Psoas muscle (tissue), 8 donors: Measurements from ENCODE around the gene BCAR3. TPM values are rescaled to one million over a fixed set of nuclear protein-coding genes. Genes with fewer than 3 reads are reported as not detected.

Source experiments
- ATAC-seq, 4 donors: fragments of 200-7000 bp; cut with Tn5 transposase; one replicate each; pipeline ENCODE4 v1.9.1; 2020; ENCODE audit warnings: moderate library complexity in 3 of 4, mild to moderate bottlenecking in 2 of 4
- DNase-seq, 2 donors: peaks; one replicate each; pipeline ENCODE4 v3.0.0-alpha.2; 2020
- H3K27ac ChIP-seq: fragments of 200-600 bp; one replicate; pipeline ENCODE4 v1.8.0; 2022
- H3K27me3 ChIP-seq, 3 donors: fragments of 200-600 bp in 1 of 3; one replicate each; pipeline versions ENCODE4 v1.6.1 to v1.8.0; 2013 to 2022; ENCODE audit warnings: low read length in 2 of 3, mild to moderate bottlenecking in 2 of 3, moderate library complexity in 1 of 3; ENCODE audit not compliant: insufficient read depth in 3 of 3
- H3K36me3 ChIP-seq, 2 donors: fragments of 200-600 bp in 1 of 2; one replicate each; pipeline versions ENCODE4 v1.6.1 to v1.8.0; 2013 to 2022; ENCODE audit warnings: low read depth in 1 of 2, mild to moderate bottlenecking in 1 of 2, moderate library complexity in 1 of 2; ENCODE audit not compliant: insufficient read depth in 1 of 2
- H3K4me1 ChIP-seq: fragments of 200-600 bp; one replicate; pipeline ENCODE4 v1.8.0; 2022
- H3K4me3 ChIP-seq: fragments of 200-600 bp; one replicate; pipeline ENCODE4 v1.8.0; 2022; ENCODE audit warnings: mild to moderate bottlenecking
- H3K9me3 ChIP-seq: fragments of 200-600 bp; one replicate; pipeline ENCODE4 v1.8.0; 2022
- WGBS, 3 donors: extraction: QIAGEN DNeasy Blood & Tissue Kit; methylation state at CpG; one replicate each; pipeline versions ENCODE4 v1.1.6 to v1.1.7; 2013; 5-methylcytosine and 5-hydroxymethylcytosine counted together
- intact Hi-C, 2 donors: fragments of 100-400 bp; cut with DNase I; formaldehyde crosslinking; loops; one replicate each; pipeline versions ENCODE4 v1.11.0 to v1.14.2; 2022
- polyA plus RNA-seq, 3 donors: library from polyadenylated mRNA; stranded (reverse); fragments of 200-250 nt; gene quantifications; one replicate each; pipeline ENCODE4 v1.2.3, GENCODE V29; 2013
- total RNA-seq, 4 donors: library from RNA; stranded (reverse); fragmentation: NEBNext Ultra II Directional in 2 of 4; extraction: Animal tissue kit (Norgen Biotek cat#: 25700) in 2 of 4; gene quantifications; one replicate each; pipeline versions ENCODE4 v1.2.1 to v1.2.4, GENCODE V29; 2021 to 2023
- TF ChIP-seq, protein P1 (sequence below): fragments of 200-600 bp; IDR thresholded peaks from one replicate; pipeline ENCODE4 v1.8.0; 2022; ENCODE audit warnings: antibody characterized with exemption
- donor health status: healthy with polysubstance abuse.
- donor health status: DM: no; HTN: no; CAD: no; lungs with moderate emphysema.
- donor health status: Bipolar disorder and iron deficiency.
- donor health status: healthy.
- donor health status: DM: yes; HTN: yes; CAD: no.
- donor health status: DM: no; HTN: no; CAD: no.
- donor health status: DM: no; HTN: no; CAD: no.
- donor health status: DM: yes; HTN: yes; CAD: no.

Gene BCAR3
- total and polyA plus RNA-seq, 7 donors, result 15.8 to 64.1 (median 18.4) TPM

DNA sequence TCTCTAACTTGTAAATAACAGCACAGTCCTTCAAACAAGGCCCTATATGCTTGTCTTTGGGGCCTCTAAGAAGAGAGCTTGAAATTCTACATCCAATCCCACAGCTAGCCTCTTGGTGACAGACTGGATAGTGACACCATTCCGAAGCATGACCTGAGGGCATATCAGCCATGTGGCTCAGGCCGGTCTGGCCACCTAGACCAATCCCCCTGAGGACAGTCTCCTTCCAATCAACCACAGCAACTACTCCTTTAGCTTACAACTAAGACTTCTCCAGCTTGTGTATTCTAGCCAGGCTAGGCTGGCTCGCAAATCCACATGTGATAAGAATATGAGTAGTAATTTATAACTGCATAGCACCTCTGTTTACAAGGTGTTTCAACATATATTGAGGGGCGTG is 14.0 kb downstream of the BCAR3 start:
- ATAC-seq (no peak), DNase-seq (no peak)
- H3K9me3 ChIP-seq, result no peaks in the 10 kb centered on the region
- intact Hi-C loops, result loop anchor here in 1 of 2 donors (5.0 kb wide), 1 partner anchor 35 kb away; no protein-coding TSS in a partner anchor
- no peak overlapping the region for H3K27ac ChIP-seq
- no peak overlapping the region for H3K4me3 ChIP-seq
- 77 to 88% (median 80%) methylated on average over 4 of the region's 4 CpGs for WGBS, 3 donors
- H3K27me3 ChIP-seq, result no peaks in the 10 kb centered on the region
- H3K4me1 ChIP-seq, result peaks cover 39% of the 10 kb centered on the region
- H3K36me3 ChIP-seq, result peaks cover 0 to 5% of the 10 kb centered on the region in 2 donors
- TF ChIP-seq, protein P1, sequence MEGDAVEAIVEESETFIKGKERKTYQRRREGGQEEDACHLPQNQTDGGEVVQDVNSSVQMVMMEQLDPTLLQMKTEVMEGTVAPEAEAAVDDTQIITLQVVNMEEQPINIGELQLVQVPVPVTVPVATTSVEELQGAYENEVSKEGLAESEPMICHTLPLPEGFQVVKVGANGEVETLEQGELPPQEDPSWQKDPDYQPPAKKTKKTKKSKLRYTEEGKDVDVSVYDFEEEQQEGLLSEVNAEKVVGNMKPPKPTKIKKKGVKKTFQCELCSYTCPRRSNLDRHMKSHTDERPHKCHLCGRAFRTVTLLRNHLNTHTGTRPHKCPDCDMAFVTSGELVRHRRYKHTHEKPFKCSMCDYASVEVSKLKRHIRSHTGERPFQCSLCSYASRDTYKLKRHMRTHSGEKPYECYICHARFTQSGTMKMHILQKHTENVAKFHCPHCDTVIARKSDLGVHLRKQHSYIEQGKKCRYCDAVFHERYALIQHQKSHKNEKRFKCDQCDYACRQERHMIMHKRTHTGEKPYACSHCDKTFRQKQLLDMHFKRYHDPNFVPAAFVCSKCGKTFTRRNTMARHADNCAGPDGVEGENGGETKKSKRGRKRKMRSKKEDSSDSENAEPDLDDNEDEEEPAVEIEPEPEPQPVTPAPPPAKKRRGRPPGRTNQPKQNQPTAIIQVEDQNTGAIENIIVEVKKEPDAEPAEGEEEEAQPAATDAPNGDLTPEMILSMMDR, result no peak

DNA sequence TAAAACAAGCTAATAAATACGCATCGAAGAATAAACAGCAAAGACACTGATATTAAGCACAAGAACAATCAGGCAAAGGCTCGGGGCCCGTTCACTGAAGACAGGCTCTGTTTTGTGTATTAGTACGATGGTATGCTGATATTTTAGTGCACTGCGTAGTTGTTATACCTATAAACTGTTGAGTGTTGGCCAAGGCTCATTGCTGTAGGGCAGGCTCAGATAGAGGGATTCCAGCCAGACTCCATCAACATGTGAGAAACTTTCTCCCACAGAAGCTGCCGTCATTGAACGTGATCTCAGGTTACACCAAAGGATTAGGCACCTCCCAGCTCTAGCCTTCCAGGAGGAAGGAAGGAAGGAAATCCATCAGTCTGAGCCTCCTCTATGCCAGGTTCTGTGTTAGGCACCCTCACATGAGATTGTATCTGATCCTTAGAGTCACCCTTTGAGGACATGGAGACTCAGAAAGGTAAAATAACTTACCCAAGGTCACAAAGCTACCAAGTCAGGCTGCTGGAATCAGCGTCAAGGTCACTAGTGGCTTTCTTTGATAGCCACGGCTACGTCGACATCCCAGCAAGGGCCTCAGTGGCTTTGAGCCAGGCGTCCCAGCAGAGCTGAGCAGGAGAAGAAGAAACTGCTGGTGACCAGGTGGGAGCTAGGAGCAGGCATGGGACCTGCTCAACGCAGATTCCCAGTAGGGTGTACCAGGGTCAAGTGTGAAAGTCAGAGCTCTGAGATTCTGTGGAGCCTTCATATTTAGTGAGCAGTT is 14.8 kb downstream of the BCAR3 start:
- H3K36me3 ChIP-seq, result peaks cover 0 to 5% of the 10 kb centered on the region in 2 donors
- DNase-seq (no peak), ATAC-seq (peak; percentile 31 to 65 (median 50))
- no peak overlapping the region for H3K4me3 ChIP-seq
- no peak overlapping the region for H3K27ac ChIP-seq
- 54 to 71% (median 56%) methylated on average over 14 of the region's 14 CpGs for WGBS, 3 donors
- TF ChIP-seq, protein P1, result no peak
- H3K27me3 ChIP-seq, result no peaks in the 10 kb centered on the region
- intact Hi-C loops, result loop anchor here in 1 of 2 donors (5.0 kb wide), 1 partner anchor 34 kb away; no protein-coding TSS in a partner anchor
- no peaks in the 10 kb centered on the region for H3K9me3 ChIP-seq
- peaks cover 40% of the 10 kb centered on the region for H3K4me1 ChIP-seq

DNA sequence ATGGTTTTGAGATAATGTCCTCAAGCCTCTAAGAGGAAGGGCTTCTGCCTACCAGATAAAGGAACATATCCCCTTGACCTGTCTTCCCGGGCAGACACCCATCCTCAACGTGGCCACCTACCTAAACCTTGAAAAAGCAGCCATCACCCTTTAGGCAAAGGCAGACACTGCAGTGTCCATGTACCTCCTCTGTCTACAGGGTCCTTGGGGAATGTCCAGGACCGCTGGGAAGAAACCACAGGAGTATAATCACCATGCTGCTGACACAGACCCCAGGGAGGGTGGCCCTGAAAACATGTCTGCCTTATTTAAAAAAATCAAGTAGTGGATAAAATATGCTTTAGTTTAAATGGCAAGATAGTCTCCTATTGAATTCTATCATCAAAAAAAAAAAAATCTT is 16.6 kb downstream of the BCAR3 start:
- Histone ChIP-seq H3K36me3 (peaks cover 0 to 5% of the 10 kb centered on the region in 2 donors), H3K9me3 (no peaks in the 10 kb centered on the region), H3K27me3 (no peaks in the 10 kb centered on the region), H3K4me1 (peaks cover 27% of the 10 kb centered on the region), H3K27ac (no peak overlapping the region), H3K4me3 (no peak overlapping the region)
- intact Hi-C loops, result loop anchor here in 1 of 2 donors (5.0 kb wide), 1 partner anchor 33 kb away; no protein-coding TSS in a partner anchor
- DNase-seq (no peak), ATAC-seq (no peak)
- WGBS, 3 donors, result 51 to 66% (median 58%) methylated on average over 3 of the region's 3 CpGs
- TF ChIP-seq, protein P1, result no peak

DNA sequence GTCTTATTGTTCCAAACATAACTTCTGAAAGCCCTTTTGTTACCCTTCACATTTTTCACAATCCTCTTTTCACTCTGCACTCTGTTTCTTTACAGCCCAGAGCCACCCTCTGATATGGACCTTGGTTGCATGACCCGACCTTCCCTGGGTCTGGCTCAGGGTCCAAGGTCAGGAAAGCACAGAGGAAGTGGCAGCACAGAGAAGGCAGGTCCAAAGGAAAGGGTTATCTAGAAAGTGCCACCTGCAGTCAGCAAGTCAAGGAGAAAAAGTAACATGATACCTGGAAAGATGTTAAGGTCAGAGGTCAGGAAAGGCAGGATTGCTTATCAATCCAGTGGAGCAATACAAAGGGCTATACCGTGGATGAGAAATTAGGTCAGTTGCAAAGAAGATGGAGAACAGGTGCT is 18.4 kb downstream of the BCAR3 start:
- Histone ChIP-seq H3K9me3 (no peaks in the 10 kb centered on the region), H3K4me3 (no peak overlapping the region), H3K36me3 (peaks cover 0 to 4% of the 10 kb centered on the region in 2 donors), H3K4me1 (peaks cover 22% of the 10 kb centered on the region), H3K27ac (no peak overlapping the region), H3K27me3 (no peaks in the 10 kb centered on the region)
- no peak for ATAC-seq
- 51 to 81% (median 60%) methylated on average over 2 of the region's 2 CpGs for WGBS, 3 donors
- intact Hi-C loops, result no loop called here
- DNase-seq, result no peak
- TF ChIP-seq, protein P1, result no peak
